Measurements from ENCODE around the gene UBALD2. TPM values are rescaled to one million over a fixed set of nuclear protein-coding genes. Genes with fewer than 3 reads are reported as not detected.
"Not testable (repeated sequence)": the region's sequence is repeated elsewhere in the genome, so short reads cannot be mapped to it uniquely, and the experiment has no call there.

Gene UBALD2
- polyA plus RNA-seq, 1 donor from 2014 or later = 7.5 TPM

DNA sequence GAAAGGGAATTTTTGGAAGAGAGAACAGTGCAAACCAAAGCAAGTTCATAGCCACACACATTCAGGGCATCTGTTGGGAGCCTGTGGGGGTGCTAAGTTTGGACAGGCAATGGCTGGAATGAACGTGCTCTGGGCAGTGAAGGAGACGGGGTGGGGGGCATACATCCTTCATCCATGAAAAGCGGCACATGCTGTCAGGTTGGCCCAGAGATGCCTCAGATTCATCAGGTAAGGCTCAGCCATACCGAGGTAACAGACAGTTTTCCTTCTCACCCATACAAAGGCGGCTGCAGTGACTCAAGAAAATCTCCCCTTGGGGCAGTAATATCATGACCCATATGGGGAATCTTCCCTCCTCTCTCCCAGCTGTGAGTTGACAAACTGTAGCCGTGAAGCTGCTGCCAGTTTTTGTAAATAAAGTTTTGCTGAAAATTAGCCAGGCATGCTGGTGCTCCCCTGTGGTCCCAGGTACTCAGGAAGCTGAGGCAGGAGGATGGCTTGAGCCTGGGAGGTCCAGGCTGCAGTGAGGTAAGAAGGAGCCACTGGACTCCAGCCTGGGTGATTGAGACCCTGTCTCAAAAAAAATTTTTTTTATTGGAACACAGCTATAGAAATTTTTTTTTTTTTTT is 9.2 kb upstream of the UBALD2 start:
- no peaks in the 10 kb centered on the region for H3K27me3 ChIP-seq (ENCODE audit: insufficient read depth, low read depth, low read length)
- no peak overlapping the region for H3K9ac ChIP-seq (ENCODE audit: low read length)
- no peaks in the 10 kb centered on the region for H3F3A ChIP-seq (ENCODE audit: insufficient read depth, low read length, poor library complexity, severe bottlenecking)
- H3K4me3 ChIP-seq (ENCODE audit: low read length) = no peak overlapping the region
- no peaks in the 10 kb centered on the region for H3K36me3 ChIP-seq (ENCODE audit: insufficient read depth, low read length)
- no peaks in the 10 kb centered on the region for H3K9me3 ChIP-seq (ENCODE audit: low read length)
- no peaks in the 10 kb centered on the region for H3K79me2 ChIP-seq (replicated peaks; ENCODE audit: insufficient read depth, low read length)
- no peak overlapping the region for H3K4me2 ChIP-seq (ENCODE audit: low read length)
- no peaks in the 10 kb centered on the region for H4K20me1 ChIP-seq (ENCODE audit: insufficient read depth)
- H3K27ac ChIP-seq (ENCODE audit: low read length) = no peak overlapping the region
- no peak overlapping the region for H2AFZ ChIP-seq (ENCODE audit: low read depth, low read length)
- no peaks in the 10 kb centered on the region for H3K9me2 ChIP-seq (ENCODE audit: insufficient read depth, low read length)
- no peak for TF ChIP-seq RAD21 (conservative IDR thresholded peaks at IDR 0.05)
- TF ChIP-seq EP300 (conservative IDR thresholded peaks at IDR 0.05; ENCODE audit: poor library complexity, severe bottlenecking) = no peak
- TF ChIP-seq, protein P1, sequence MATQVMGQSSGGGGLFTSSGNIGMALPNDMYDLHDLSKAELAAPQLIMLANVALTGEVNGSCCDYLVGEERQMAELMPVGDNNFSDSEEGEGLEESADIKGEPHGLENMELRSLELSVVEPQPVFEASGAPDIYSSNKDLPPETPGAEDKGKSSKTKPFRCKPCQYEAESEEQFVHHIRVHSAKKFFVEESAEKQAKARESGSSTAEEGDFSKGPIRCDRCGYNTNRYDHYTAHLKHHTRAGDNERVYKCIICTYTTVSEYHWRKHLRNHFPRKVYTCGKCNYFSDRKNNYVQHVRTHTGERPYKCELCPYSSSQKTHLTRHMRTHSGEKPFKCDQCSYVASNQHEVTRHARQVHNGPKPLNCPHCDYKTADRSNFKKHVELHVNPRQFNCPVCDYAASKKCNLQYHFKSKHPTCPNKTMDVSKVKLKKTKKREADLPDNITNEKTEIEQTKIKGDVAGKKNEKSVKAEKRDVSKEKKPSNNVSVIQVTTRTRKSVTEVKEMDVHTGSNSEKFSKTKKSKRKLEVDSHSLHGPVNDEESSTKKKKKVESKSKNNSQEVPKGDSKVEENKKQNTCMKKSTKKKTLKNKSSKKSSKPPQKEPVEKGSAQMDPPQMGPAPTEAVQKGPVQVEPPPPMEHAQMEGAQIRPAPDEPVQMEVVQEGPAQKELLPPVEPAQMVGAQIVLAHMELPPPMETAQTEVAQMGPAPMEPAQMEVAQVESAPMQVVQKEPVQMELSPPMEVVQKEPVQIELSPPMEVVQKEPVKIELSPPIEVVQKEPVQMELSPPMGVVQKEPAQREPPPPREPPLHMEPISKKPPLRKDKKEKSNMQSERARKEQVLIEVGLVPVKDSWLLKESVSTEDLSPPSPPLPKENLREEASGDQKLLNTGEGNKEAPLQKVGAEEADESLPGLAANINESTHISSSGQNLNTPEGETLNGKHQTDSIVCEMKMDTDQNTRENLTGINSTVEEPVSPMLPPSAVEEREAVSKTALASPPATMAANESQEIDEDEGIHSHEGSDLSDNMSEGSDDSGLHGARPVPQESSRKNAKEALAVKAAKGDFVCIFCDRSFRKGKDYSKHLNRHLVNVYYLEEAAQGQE (IDR thresholded peaks at IDR 0.05; ENCODE audit: borderline replicate concordance) = no peak
- no peak for TF ChIP-seq SMC3 (conservative IDR thresholded peaks at IDR 0.05; ENCODE audit: poor library complexity)
- TF ChIP-seq EZH2 (IDR thresholded peaks at IDR 0.05; ENCODE audit: borderline replicate concordance, insufficient read depth, low read length, poor library complexity, severe bottlenecking) = no peak
- TF ChIP-seq TAF1 (IDR thresholded peaks at IDR 0.05; ENCODE audit: low read depth) = no peak
- TF ChIP-seq MXI1 (conservative IDR thresholded peaks at IDR 0.05; ENCODE audit: poor library complexity, severe bottlenecking) = no peak
- TF ChIP-seq, protein P2, sequence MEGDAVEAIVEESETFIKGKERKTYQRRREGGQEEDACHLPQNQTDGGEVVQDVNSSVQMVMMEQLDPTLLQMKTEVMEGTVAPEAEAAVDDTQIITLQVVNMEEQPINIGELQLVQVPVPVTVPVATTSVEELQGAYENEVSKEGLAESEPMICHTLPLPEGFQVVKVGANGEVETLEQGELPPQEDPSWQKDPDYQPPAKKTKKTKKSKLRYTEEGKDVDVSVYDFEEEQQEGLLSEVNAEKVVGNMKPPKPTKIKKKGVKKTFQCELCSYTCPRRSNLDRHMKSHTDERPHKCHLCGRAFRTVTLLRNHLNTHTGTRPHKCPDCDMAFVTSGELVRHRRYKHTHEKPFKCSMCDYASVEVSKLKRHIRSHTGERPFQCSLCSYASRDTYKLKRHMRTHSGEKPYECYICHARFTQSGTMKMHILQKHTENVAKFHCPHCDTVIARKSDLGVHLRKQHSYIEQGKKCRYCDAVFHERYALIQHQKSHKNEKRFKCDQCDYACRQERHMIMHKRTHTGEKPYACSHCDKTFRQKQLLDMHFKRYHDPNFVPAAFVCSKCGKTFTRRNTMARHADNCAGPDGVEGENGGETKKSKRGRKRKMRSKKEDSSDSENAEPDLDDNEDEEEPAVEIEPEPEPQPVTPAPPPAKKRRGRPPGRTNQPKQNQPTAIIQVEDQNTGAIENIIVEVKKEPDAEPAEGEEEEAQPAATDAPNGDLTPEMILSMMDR (IDR thresholded peaks at IDR 0.05; ENCODE audit: poor library complexity, severe bottlenecking) = no peak
- TF ChIP-seq POLR2AphosphoS5 (IDR thresholded peaks at IDR 0.05) = no peak

DNA sequence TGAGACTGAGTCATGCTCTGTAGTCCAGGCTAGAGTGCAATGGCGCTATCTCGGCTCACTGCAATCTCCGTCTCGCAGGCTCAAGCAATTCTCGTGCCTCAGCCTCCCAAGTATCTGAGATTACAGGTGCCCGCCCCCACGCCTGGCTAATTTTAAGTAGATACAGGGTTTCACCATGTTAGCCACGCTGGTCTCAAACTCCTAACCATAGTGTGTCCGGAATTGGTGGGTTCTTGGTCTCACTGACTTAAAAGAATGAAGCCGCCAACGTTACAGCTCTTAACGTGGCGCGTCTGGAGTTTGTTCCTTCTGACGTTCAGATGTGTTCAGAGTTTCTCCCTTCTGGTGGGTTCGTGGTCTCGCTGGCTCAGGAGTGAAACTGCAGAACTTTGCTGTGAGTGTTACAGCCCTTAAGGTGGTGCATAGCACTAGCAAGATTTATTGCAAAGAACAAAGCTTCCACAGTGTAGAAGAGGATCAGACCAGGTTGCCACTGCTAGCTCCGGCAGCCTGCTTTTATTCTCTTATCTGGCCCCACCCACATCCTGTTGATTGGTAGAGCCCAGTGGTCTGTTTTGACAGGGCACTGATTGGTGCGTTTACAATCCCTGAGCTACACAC is 8.6 kb upstream of the UBALD2 start:
- not testable (repeated sequence) for H3K36me3 ChIP-seq (ENCODE audit: insufficient read depth, low read length); H3K9me3 ChIP-seq (ENCODE audit: low read length); H3K27me3 ChIP-seq (ENCODE audit: insufficient read depth, low read depth, low read length); H4K20me1 ChIP-seq (ENCODE audit: insufficient read depth); H3K9ac ChIP-seq (ENCODE audit: low read length); H2AFZ ChIP-seq (ENCODE audit: low read depth, low read length); H3K27ac ChIP-seq (ENCODE audit: low read length); H3K9me2 ChIP-seq (ENCODE audit: insufficient read depth, low read length); H3K79me2 ChIP-seq (replicated peaks; ENCODE audit: insufficient read depth, low read length); H3K4me2 ChIP-seq (ENCODE audit: low read length); H3F3A ChIP-seq (ENCODE audit: insufficient read depth, low read length, poor library complexity, severe bottlenecking); H3K4me3 ChIP-seq (ENCODE audit: low read length)
